ENCODE measurements around the gene PLA2G4A.
A peak's percentile ranks its signal among the peaks of the same experiment; 100 is the strongest.

Gene PLA2G4A

GRCh38 chr1:186828611-186829454 lies at the start of gene PLA2G4A:
Gene PLA2G4A, plus strand, starts transcription at chr1:186828949. Its CDS starts 25,406 bp downstream, at chr1:186854355.
- peak in 1 of 56 donors; percentile 5 for DNase-seq

DNA sequence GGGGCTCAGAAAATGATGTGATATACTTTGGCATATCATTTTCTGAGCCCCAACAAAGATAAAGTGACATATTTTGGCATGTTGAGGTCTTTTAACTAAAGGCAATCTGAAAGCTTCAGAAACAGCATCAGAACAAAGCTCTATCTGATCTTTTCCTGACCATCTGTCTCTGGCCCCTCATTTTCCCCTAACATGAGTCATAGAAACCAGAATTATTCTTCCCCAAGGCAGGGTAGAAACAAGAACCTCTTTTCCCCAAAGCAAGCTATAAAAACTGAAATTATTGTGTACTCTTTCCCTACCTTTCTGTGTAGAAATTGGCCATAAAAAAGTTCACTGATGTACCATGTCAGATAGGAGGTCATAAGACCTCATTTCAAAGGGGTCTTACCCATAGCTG lies 48.7 kb upstream of the PLA2G4A start:
- no peak for DNase-seq

- DNase-seq = no peak
Measured at GRCh38 chr1:186781730-186782129, 47.0 kb upstream of the PLA2G4A start.

DNA sequence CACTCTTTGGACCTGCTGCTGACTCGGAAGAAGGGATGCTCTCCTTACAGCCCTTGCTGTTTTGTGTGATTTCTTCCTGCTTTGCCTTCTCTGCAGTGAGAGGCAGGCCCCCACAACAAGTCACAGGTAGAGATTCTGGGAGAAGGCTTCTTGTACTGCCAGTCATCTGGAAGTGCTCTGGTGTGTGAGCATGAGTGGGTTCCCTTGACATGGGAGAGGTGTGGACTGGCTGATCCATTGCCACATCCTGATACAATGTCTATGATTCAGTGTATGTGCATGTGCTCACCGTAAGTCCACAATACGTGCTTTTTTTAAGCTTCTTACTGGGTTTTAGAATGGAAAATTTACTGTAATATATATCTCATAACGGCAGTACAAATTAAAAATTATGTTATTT lies 46.0 kb upstream of the PLA2G4A start:
- DNase-seq = no peak

DNA sequence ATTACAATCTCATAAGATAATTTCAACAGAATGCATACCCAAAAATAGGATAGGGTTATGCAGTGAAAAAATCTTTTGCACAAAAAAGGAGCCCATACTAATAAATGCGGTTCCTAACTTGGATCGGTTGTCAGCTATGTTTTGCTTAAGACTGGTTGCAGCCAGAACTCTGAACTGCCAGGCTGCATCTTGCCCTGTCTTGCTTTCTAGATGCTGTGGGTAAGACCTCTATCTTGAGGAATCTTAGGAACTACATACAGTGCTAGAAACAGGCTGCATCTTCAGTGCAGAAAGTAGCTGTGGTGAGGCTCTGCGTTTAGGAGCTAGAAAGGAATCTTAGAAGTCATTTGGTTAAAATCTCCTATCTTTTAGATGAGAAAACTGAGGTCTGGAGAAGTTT lies 45.6 kb upstream of the PLA2G4A start:
- no peak for DNase-seq

- no peak for DNase-seq
Measured at GRCh38 chr1:186785503-186785902, 43.2 kb upstream of the PLA2G4A start.

- no peak for DNase-seq
Measured at GRCh38 chr1:186790101-186790500, 38.6 kb upstream of the PLA2G4A start.

- DNase-seq = no peak
Measured at GRCh38 chr1:186792870-186793581, 35.7 kb upstream of the PLA2G4A start.

- no peak for DNase-seq
Measured at GRCh38 chr1:186793582-186793927, 35.2 kb upstream of the PLA2G4A start.

DNA sequence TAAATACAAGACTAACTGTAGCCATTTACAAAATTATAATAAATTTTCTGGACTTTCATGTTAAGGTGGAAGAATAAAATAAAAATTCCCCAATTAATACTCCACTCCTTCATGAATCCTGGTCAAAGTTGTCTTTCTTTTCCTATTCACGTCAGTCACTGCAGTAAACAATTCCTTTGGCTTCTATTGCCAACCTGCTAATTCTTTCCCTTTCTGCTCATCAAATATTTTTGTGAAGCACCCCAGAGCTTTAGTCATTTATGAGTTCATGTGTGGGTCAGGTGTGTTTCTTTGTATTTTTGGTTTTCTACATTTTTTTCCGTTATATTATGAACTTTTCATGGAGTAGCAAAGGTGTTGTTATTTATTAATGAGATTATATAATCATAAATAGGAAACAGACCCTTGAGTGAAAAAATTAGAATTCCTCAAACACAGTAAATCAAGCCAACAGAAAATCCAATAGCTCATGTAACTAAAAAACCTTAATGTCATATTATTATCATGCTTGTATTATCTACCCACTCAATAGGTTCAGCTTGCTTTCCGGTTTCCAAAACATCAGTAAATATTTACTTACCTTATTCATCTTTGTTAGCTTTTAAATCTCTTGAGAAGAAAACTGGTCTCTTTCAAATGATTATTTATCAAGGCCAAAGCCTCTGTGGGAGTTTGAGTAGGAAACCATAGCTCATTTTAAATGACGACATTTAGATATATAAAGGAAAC lies 29.6 kb upstream of the PLA2G4A start:
- no peak for DNase-seq

DNA sequence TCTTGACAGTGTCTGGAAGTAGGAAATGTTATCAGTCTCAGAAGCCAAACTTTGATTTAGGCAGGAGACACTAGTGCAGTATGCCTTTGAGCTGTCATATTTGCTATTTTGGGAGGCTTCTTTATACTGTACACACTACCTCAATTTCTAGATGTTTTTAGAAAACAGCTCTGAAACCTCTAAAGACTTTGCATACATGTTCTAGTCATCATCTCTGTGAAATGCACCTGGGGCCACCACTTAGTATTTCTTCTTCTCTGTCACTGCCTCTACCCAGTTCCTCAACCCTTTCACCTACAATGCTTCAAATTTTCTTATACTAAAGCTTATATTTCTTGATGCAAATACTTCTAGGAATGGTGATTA lies 29.1 kb upstream of the PLA2G4A start:
- DNase-seq = no peak

DNA sequence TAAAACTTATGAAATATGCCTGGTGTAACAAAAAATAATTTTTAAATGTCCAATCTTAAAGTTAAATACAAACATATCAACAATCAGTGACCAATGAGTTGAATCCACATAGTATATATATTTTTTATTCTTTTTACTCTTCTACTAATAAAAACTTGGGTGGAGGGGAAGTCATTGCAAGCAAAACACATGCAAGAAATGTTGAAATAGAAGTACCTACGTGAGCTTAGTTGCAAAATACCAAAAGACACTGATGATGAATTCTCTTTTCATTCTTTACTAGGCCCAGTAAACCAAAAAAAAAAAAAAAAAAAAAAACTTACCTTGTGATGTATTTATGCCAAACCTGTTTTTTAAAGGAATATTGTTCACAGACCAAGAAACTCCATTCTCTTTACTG lies 26.4 kb upstream of the PLA2G4A start:
- no peak for DNase-seq

DNA sequence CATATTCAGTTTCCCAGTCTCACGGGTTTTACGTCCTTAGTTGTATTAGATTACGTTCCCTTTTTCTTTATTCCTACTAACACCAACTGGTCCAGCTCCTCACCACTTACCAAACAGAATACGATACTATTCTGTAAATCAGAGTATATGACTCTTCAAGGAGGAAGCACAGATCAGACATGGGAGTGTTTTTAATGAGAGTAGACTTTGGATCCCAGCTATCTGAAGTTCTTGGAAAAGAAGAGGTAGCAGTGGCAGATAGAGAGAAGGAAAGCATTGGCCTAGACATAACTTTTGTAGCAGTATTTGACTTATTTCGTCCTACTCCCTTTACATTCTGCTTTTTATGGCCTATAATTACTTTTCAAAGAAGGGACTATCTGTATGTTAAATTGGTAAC lies 24.1 kb upstream of the PLA2G4A start:
- no peak for DNase-seq

- DNase-seq = no peak
Measured at GRCh38 chr1:186806477-186806876, 22.3 kb upstream of the PLA2G4A start.

GRCh38 chr1:186807163-186807562 lies 21.6 kb upstream of the PLA2G4A start:
- no peak for DNase-seq

DNA sequence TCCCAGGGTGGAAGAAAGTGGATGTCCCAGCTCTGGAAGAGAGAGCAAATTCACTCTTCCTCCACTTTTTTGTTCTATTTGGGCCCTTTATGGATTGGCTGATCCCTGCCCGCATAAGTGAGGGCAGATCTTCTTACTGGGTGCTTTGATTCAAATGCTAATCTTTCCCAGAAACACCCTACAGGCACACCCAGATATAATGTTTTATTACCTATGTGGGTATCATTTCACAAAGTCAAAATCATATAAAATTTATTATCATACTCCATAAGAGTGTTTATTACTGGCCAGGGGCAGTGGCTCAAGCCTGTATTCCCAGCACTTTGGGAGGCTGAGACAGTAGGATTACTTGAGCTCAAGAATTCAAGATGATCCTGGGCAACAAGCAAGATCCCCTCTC lies 16.9 kb upstream of the PLA2G4A start:
- no peak for DNase-seq

DNA sequence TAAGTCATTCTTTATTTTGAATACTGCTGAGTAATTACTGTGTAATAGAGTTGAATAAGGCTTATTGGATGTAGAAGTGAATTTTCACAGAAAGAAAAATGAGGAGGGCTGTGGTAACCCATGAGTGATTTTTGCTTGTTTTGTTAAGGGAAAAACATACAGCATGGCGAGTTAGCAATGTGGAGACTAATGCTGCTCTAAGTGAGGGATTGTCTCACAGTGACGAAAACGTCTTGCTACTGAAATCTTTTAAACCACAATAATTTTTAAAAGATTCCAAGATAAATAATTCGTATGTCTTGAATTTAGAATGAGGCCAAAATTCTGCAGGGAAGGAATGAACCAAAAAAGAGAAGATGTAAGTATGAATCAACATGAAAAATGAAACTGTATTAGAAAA lies 16.2 kb upstream of the PLA2G4A start:
- DNase-seq = no peak

- DNase-seq = no peak
Measured at GRCh38 chr1:186813420-186813819, 15.3 kb upstream of the PLA2G4A start.

GRCh38 chr1:186819126-186819525 lies 9.6 kb upstream of the PLA2G4A start:
- DNase-seq = no peak

DNA sequence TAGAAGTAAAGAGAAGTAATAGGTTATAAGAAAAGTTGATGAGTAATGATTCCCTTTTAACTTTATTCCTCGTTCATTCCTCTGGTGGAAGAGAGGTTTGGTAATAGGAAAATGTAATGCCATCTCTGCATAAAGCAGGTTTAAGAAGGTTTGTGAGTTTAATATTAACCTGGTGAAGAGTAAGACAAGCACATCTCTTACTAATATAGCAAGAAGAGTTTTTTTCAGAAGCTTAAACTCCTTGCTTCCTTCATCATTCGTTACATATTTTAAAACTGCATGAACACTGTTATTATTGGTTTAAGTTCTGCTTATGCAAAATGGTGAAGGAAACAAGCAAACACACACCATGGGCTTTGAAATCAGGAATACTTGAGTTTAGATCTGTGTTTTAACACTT lies 9.2 kb upstream of the PLA2G4A start:
- no peak for DNase-seq

- DNase-seq = no peak
Measured at GRCh38 chr1:186829686-186830587, 1.2 kb downstream of the PLA2G4A start.
